ENCODE data around the gene NECTIN4. TPM values are rescaled to one million over a fixed set of nuclear protein-coding genes. Genes with fewer than 3 reads are reported as not detected.

The NECTIN4 gene
- total and polyA plus RNA-seq, 2 of the 8 experiments (the other 6 are each of a cell fraction or from before 2014, with no cell fraction given) = 0.19 to 0.71 TPM

- Histone ChIP-seq H4K91ac (replicated peaks; ENCODE audit: insufficient read length, low read length) (no peak overlapping the region), H2BK20ac (ENCODE audit: low read length) (no peak overlapping the region), H3K27ac (ENCODE audit: low read depth, low read length) (no peak overlapping the region), H4K20me1 (replicated peaks in 1 of 2; ENCODE audit: control insufficient read depth in 1 of 2, insufficient read depth in 2 of 2, low read length in 2 of 2) (no peaks in the 10 kb centered on the region), H3K4me2 (ENCODE audit: insufficient read depth in 1 of 2, low read depth in 2 of 2, low read length in 2 of 2) (no peak overlapping the region), H3K79me1 (ENCODE audit: low read depth, low read length) (no peaks in the 10 kb centered on the region), H3K56ac (replicated peaks; ENCODE audit: insufficient read length, low read depth, low read length) (no peak overlapping the region), H3K36me3 (ENCODE audit: control insufficient read depth in 2 of 4, insufficient read depth in 4 of 4, low read length in 3 of 4) (no peaks in the 10 kb centered on the region), H3K4me1 (replicated peaks in 1 of 4; ENCODE audit: control insufficient read depth in 3 of 4, insufficient read depth in 4 of 4, low read length in 3 of 4) (peaks cover 0 to 6% (median 0%) of the 10 kb centered on the region in 4 experiments; a peak in 2 of 7 replicates), H3K14ac (ENCODE audit: insufficient read length) (no peak overlapping the region), H3K27me3 (replicated peaks in 1 of 4; ENCODE audit: control insufficient read depth in 3 of 4, extremely low read depth in 1 of 4, insufficient read depth in 3 of 4, low read length in 3 of 4) (no peaks in the 10 kb centered on the region), H4K8ac (ENCODE audit: extremely low read depth, insufficient read depth, low read length) (no peak overlapping the region), H4K5ac (ENCODE audit: insufficient read length, low read depth, low read length) (no peak overlapping the region), H2BK120ac (replicated peaks; ENCODE audit: low read depth, low read length) (no peak overlapping the region), H3K23ac (ENCODE audit: insufficient read length) (no peak overlapping the region), H2AK5ac (ENCODE audit: low read depth, low read length) (no peak overlapping the region), H2BK5ac (ENCODE audit: low read depth, low read length) (no peak overlapping the region), H3K79me2 (ENCODE audit: control insufficient read depth in 1 of 2, insufficient read depth in 2 of 2, low read length in 2 of 2) (no peaks in the 10 kb centered on the region), H3K23me2 (ENCODE audit: low read depth, low read length) (peaks cover 2% of the 10 kb centered on the region; the same call in 1 of the 2 replicates), H2BK15ac (ENCODE audit: low read length) (no peak overlapping the region), H3K4me3 (ENCODE audit: extremely low read depth in 1 of 4, insufficient read depth in 2 of 4, low read depth in 3 of 4, low read length in 4 of 4) (no peak overlapping the region), H2BK12ac (ENCODE audit: low read depth, low read length) (no peak overlapping the region), H2AFZ (ENCODE audit: low read length) (no peak overlapping the region), H3K4ac (replicated peaks; ENCODE audit: insufficient read length, low read depth, low read length) (no peak overlapping the region), H3K18ac (ENCODE audit: extremely low read depth, low read length) (no peak overlapping the region), H3K9me3 (ENCODE audit: insufficient read depth in 2 of 2, low read depth in 1 of 2, low read length in 1 of 2) (no peaks in the 10 kb centered on the region), H3K9ac (replicated peaks in 1 of 4; ENCODE audit: extremely low read depth in 1 of 4, low read depth in 3 of 4, low read length in 3 of 4) (no peak overlapping the region)
- WGBS, 2 experiments (ENCODE audit: extremely low coverage in 1 of 2, insufficient coverage in 1 of 2, insufficient read length in 1 of 2, insufficient replicate concordance in 2 of 2, low coverage in 1 of 2, low lambda C conversion rate in 2 of 2, missing lambda C conversion rate in 1 of 2) = 94% methylated on average over 5 of the region's 5 CpGs; no CpG with 5 or more reads in 1 of the 2 experiments
- DNase-seq (ENCODE audit: low read depth in 1 of 2, low spot score in 2 of 2) = no peak
- POLR2A ChIA-PET (ENCODE audit: partially characterized antibody) = no interaction called here
- FAIRE-seq = no peak
- TF ChIP-seq MAFK (IDR thresholded peaks at IDR 0.05; ENCODE audit: low read depth, low read length) (no peak), TAF1 (IDR thresholded peaks at IDR 0.05; ENCODE audit: low read depth, low read length) (no peak), TEAD4 (IDR thresholded peaks at IDR 0.05; ENCODE audit: low read depth, low read length) (no peak), ASH2L (IDR thresholded peaks at IDR 0.05; ENCODE audit: low read length) (no peak), PHF8 (conservative IDR thresholded peaks at IDR 0.05; ENCODE audit: low read depth, low read length) (no peak), RBBP5 (IDR thresholded peaks at IDR 0.05; ENCODE audit: borderline replicate concordance, low read depth, low read length) (no peak), SIN3A (conservative IDR thresholded peaks at IDR 0.05 in 1 of 2, IDR thresholded peaks at IDR 0.05 in 1 of 2; ENCODE audit: low read depth in 1 of 2, low read length in 2 of 2) (no peak), YY1 (IDR thresholded peaks at IDR 0.05; ENCODE audit: low read depth, low read length) (no peak), CHD1 (IDR thresholded peaks at IDR 0.05; ENCODE audit: low read depth, low read length) (no peak)
- CTCF ChIA-PET (ENCODE audit: partially characterized antibody) = interaction anchor here (1.0 kb wide), 1 partner anchor 20 kb away, joined by 5 read pairs; no protein-coding TSS in a partner anchor
Measured at GRCh38 chr1:161091093-161091492, 1.7 kb upstream of the NECTIN4 start.
